Right renal pelvis (tissue), 4 donors: ENCODE measurements around the gene SPRR2B. TPM values are rescaled to one million over a fixed set of nuclear protein-coding genes. Genes with fewer than 3 reads are reported as not detected.
"Not testable (repeated sequence)": the region's sequence is repeated elsewhere in the genome, so short reads cannot be mapped to it uniquely, and the experiment has no call there.

Source experiments
- DNase-seq, 4 donors: peaks; one replicate each; pipeline ENCODE4 v3.0.0-alpha.2; 2013; ENCODE audit warnings: low read depth in 4 of 4, low spot score in 3 of 4, missing footprints in 1 of 4
- polyA plus RNA-seq, 4 donors: library from polyadenylated mRNA; unstranded; fragments of 120-200 nt; gene quantifications; one replicate each; pipeline ENCODE4 v1.2.1, GENCODE V29; 2013; ENCODE audit not compliant: insufficient read length in 4 of 4

SPRR2B gene
- polyA plus RNA-seq, 4 donors = 0.17 TPM; not detected in 3

- no peak for DNase-seq
Measured at GRCh38 chr1:153040950-153041631, 30.3 kb downstream of the SPRR2B start, which contains the start of gene SPRR2D. Gene SPRR2D (minus strand): TSS chr1:153041120. CDS start chr1:153040346, 774 bp downstream.

GRCh38 chr1:153035211-153035610, 36.2 kb downstream of the SPRR2B start:
- no peak for DNase-seq

DNA sequence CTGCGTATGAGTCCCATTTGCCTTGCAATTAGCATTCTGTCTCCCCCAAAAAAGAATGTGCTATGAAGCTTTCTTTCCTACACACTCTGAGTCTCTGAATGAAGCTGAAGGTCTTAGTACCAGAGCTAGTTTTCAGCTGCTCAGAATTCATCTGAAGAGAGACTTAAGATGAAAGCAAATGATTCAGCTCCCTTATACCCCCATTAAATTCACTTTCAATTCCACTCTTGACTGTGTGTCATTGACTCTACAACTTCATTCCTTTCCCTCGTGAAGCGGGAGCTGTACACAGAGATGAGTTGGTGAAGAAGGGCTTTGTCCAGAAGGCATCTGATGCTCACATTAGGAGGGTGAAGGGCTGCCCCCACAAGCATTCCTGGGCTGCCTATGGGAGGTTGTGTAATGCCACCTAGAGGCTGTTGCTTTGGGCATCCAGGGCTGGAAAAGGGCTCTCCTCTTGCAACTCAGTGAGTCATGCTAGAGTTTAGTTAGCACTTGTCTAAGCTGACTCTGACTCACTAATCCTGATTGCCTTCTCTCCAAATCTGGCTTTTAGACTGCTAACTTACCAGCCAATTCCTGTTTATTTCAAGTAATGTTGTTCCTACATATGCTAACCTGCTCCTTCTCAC, 38.6 kb downstream of the SPRR2B start:
- DNase-seq = no peak

DNA sequence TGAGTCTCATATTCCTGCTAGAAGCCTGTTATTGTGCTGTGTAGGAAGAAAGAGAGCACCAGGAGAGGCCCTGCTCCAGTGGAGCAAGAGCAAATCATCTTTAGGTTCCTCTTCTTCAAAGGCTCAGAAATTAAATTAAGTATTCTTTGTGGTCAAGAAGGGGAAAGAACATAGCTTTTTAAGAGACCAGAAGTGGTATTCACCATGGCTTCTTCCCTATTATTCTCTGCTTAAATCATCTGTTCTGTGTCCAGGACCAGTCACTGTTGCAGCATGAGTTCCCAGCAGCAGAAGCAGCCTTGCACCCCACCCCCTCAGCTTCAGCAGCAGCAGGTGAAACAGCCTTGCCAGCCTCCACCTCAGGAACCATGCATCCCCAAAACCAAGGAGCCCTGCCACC, 39.3 kb downstream of the SPRR2B start:
- DNase-seq = no peak

- DNase-seq = no peak
Measured at GRCh38 chr1:153030895-153031294, 40.5 kb downstream of the SPRR2B start, which contains the start of gene SPRR1B. Gene SPRR1B (plus strand): TSS chr1:153031203. CDS start chr1:153032346, 1,143 bp downstream.

DNA sequence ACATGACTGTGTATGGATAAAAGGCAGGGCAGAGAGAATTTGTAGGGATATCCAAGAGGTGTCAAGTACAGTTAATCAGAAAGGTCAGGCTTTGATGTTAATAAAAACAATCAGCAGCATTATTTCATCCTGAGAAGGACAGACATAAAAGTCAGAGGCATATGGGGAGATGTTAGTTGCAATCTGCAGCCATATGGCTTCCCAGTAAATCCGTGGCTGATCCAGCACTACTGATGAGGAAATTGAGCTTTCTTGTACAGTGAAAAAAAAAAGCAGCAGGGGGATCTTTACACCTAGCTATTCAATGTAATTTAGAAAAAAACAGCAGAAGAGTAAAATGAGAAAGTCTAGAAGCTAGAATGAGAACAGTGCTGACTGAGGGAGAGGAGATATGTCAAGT, 42.6 kb downstream of the SPRR2B start:
- no peak for DNase-seq

DNA sequence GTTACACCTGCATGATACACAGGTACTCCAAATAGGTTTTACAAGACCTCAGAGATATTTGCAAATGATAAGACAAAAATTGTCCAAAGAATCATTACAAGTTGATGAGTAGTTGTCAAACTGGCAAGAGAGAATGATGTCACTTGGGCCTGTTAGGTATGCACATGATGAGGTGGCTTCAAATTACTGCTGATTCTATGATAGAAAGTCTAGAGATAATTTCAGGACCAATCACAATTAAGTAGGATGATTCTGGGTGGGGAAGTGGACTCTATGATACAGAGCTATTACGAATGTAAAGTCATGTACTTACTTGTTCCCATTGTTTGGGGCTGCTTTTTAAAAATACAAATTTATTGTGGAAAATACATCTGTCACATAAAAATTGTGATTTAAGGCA, 45.6 kb downstream of the SPRR2B start:
- DNase-seq = no peak

DNA sequence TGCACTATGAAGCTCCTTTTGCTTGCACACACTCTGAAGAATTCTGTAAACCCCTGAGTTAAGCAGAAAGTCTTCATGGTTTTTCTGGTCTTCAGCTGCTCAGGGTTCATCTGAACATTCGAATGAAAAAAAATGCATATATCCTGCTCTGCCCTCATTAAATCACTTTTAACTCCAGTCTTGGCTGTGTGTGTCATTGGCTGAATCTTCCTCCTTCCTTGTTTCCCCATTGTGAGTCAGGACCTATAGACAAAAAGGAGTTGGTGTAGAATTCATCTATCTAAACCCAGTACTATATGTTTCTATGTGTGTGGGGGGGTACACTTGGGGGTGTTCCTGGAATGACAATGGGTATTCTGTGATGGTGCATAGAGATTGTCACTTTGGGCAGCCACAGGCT, 47.0 kb downstream of the SPRR2B start:
- no peak for DNase-seq

GRCh38 chr1:153023109-153023508, 48.3 kb downstream of the SPRR2B start:
- DNase-seq = no peak

DNA sequence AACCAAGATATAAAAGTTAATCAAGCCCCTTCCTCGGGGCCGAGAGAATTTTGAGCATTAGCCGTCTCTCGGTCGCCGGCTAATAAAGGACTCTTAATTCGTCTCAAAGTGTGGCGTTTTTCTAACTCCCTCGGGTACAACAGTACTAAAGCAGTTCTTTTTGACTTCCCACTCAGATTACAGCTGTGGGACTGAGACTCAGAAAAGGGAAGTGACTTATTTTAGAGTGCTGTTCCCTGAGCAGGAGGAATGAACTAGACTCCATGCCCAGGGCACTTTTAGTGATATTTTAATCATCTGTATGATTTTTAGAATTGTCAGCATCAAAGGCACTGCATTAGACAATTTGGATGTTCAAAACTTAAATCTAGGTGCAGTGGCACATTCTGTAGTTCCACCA, 49.1 kb downstream of the SPRR2B start:
- not testable (repeated sequence) for DNase-seq

DNA sequence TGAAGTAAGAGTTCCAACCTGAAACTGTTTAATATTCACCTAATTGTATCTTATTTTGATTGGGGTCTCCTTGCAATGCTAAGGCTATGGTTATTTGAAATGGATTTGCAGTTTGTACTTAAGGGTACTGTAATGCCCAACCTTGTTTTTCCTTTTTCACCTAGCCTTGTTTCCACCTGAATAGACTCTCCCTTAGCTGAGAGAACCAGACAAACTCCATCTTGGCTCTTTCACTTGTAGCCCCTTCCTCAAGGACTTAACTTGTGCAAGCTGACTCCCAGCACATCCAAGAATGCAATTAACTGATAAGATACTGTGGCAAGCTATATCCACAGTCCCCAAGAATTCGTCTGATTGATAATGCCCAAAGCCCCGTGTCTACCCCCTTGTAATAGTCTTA, 49.6 kb downstream of the SPRR2B start:
- not testable (repeated sequence) for DNase-seq

Other genes with a start within 250 kb of the SPRR2B start
- gene LCE1A, start 244.1 kb downstream of the SPRR2B start, polyA plus RNA-seq = not detected
- gene LCE6A, start 228.8 kb downstream of the SPRR2B start, polyA plus RNA-seq = not detected
- gene LCE7A, start 211.6 kb downstream of the SPRR2B start, polyA plus RNA-seq = not detected
- not detected for gene SMCP, start 193.3 kb downstream of the SPRR2B start, polyA plus RNA-seq
- under 1 TPM in 3 of 4 donors, not detected in 1; 0.24 to 0.67 (median 0.55) TPM for gene IVL, start 163.1 kb downstream of the SPRR2B start, polyA plus RNA-seq
- not detected for gene SPRR5, start 124.4 kb downstream of the SPRR2B start, polyA plus RNA-seq
- gene SPRR4, start 101.0 kb downstream of the SPRR2B start, polyA plus RNA-seq = not detected
- under 1 TPM in 1 of 4 donors, not detected in 3; 0.21 TPM for gene SPRR1A, start 87.5 kb downstream of the SPRR2B start, polyA plus RNA-seq
- under 1 TPM in 2 of 4 donors, not detected in 2; 0.18 to 0.49 TPM for gene SPRR3, start 69.9 kb downstream of the SPRR2B start, polyA plus RNA-seq
- not detected for gene SPRR1B, start 40.4 kb downstream of the SPRR2B start, polyA plus RNA-seq
- not detected for gene SPRR2D, start 30.5 kb downstream of the SPRR2B start, polyA plus RNA-seq
- under 1 TPM in 1 of 4 donors, not detected in 3; 0.09 TPM for gene SPRR2A, start 14.1 kb downstream of the SPRR2B start, polyA plus RNA-seq
- gene SPRR2E, start 22.9 kb upstream of the SPRR2B start, polyA plus RNA-seq = not detected
- not detected for gene SPRR2F, start 41.9 kb upstream of the SPRR2B start, polyA plus RNA-seq
- not detected for gene SPRR2G, start 79.3 kb upstream of the SPRR2B start, polyA plus RNA-seq
- gene LELP1, start 131.8 kb upstream of the SPRR2B start, polyA plus RNA-seq = not detected
- gene PRR9, start 146.0 kb upstream of the SPRR2B start, polyA plus RNA-seq = not detected
- not detected for gene LORICRIN, start 188.1 kb upstream of the SPRR2B start, polyA plus RNA-seq
- not detected for gene PGLYRP3, start 241.3 kb upstream of the SPRR2B start, polyA plus RNA-seq